GM21529 (cell line): ENCODE data around the gene POLK.
"Not testable (repeated sequence)": the region's sequence is repeated elsewhere in the genome, so short reads cannot be mapped to it uniquely, and the experiment has no call there.

ENCODE experiments used
- ATAC-seq: cut with Tn5 transposase; IDR thresholded peaks from one replicate; pipeline ENCODE4 v1.9.1; 2021; ENCODE audit not compliant: unreplicated experiment

The POLK gene

DNA sequence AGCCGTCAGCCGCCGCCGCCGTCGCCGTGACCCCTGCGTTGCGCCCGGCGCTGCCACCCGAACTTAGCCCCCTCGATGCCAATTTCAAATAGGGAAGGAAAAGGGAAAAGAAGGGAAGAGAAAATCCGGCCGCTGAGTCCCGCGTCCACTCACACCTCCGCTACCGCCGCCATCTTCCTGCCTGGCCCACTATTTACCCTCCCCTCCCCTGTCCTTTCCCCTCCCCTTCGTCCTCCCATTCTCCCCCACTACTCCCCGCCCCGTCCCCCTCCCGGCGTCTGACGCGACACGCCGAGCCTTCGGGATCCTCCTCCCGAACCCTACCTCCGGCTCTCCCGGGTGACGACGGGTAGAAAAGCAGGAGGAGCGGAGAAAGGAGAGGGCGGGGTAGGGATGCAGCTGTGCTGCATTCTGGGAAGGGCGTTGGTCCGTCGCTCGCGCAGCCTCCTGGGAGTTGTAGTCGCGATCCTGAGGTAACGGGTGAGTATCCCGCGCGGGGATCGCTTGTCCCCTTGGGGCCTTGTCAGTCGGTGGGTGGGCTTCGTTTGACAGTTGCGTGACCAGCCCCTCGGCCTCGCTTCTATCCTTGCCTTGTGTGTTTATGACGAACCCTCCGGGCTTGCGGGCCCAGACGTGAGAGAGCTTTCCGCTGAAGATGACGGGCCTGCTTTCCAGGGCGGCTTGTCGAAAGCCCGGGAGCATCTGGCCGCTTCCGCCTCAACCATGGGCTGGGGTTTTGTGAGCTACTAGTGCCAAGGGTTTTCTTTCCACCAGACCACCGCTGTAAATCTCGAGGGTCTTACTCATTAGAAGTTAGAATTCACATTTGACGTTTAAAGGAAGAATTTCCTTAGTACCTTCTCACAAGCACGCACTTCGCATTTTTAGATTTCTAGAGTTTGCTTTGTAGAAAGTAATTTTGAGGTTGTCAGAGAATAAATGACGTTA is at the start of gene POLK, which contains the start of gene CERT1:
Gene POLK, plus strand, starts transcription at position 457 of the 948 bp plus-strand sequence.
Gene CERT1, minus strand, starts transcription at position 195 of the 948 bp plus-strand sequence. CDS start 422 bp downstream, outside the sequence.
- peak; percentile 85 for ATAC-seq

DNA sequence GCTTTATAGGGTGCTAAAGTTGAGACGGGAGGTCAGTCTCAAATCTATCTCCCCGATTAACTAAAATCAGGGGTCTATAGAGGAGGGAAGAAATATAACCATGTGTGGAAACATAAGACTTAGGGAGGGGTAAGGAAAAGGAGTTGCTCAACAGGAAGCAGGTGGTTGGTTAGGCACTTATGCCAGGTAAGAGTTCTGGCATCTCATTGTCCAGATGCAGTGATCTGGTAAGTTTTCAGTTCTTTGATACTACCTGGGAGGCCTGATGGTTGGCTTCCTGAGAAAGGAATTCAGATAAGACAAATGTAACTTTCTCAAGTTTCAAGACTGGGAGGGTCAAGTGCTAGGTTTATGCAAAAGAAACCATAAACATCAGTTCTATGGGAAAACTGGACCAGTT is 48.0 kb upstream of the POLK start:
- ATAC-seq = no peak

- ATAC-seq = no peak
Observed at GRCh38 chr5:75465480-75465879, 46.2 kb upstream of the POLK start.

DNA sequence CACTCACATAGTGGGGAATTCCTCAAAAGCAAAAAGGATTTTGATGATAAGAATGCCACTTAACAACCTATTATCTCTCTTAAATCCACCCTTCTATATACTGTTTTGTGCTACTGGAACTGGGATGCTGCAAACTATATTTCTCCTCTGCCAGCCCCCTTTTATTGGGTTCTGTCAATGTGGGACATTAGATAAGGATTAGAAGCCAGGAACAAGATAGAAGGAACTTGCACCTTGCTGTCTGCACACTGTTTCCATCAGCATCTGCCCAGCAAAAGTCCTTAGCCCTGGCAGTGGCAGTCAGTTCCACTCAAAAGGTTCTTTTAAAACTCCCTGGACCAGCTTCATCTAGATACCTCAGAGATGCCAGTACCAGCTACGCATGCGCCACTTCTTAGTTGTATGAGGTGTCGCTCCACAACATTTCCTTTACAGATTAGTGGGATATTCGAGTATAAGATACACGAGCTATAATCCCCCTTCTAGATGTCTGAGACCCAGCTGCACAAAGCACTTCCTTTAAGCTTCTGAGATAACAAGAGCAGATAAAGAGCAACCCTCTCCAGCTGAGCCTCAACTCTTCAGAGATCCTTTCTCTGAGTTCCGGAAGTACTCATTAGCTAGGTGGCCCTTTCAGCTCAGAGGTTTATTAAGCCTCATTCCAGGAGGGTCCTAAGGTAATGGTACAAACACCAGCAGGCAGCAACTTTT is 45.5 kb upstream of the POLK start:
- ATAC-seq = no peak

- no peak for ATAC-seq
Observed at GRCh38 chr5:75468593-75468992, 43.1 kb upstream of the POLK start.

DNA sequence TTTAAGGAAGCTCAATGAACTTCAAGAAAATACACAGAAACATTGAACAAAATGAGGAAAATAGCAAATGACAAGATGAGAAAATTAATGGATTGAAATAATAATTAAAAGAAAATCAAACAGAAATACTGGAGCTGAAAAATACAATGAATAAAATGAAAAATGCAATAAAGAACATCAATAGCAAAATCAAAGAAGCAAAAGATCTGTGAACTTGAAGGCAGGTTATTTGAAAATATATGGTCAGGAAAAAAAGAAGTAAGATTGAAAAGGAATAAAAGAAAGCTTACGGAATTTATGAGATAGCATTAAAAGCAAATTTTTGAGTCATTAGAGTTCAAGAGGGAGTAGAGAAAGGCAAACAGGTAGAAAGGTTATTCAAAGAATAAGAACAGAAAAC is 42.7 kb upstream of the POLK start:
- ATAC-seq = no peak

DNA sequence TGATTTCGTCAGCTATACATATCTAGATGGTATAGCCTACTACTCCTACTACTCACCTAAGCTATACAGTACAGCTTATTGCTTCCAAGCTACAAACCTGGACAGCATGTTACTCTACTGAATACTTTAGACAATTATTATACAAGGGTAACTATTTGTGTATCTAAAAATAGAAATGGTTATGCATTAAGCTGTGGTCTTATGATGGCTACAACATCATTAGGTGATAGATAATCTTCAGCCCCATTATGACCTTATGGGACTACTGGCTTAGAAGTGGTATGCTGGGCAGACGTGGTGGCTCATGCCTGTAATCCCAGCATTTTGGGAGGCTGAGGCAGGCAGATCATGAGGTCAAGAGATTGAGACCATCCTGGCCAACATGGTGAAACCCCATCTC is 40.5 kb upstream of the POLK start:
- ATAC-seq = no peak

DNA sequence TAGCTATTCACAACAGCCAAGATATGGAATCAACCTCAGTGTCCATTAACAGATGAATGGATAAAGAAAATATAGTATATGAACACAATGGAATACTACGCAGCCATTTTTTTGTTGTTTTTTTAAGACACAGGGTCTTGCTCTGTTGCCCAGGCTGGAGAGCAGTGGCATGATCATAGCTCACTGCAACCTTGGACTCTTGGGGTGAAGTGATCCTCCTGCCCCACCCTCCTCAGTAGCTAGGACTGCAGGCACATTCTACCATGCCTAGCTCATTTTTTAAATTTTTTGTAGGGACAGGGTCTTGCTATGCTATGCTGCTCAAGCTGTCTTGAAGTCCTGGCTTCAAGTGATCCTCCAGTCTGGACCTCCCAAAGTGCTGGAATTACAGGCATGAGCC is 38.7 kb upstream of the POLK start:
- ATAC-seq = no peak

DNA sequence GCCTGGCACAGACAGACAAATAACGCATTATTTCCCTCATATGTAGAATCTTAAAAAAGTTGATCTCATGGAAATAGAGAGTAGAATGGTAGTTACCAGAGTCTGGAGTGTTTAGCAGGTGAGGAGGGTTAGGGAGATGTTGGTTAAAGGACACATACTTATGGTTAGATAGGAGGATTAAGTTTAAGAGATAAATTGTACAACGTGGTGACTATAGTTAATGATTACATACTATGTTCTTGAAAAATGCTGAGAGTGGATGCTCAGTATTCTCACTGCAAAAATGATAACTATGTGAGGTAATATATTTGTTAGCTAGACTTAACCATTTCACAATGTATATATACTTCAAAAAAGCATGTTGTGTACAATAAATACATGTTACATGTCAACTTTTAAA is 38.2 kb upstream of the POLK start:
- no peak for ATAC-seq

- no peak for ATAC-seq
Observed at GRCh38 chr5:75475364-75475763, 36.3 kb upstream of the POLK start.

- ATAC-seq = no peak
Observed at GRCh38 chr5:75481024-75481423, 30.7 kb upstream of the POLK start.

GRCh38 chr5:75482482-75482881 is 29.2 kb upstream of the POLK start:
- ATAC-seq = no peak

- no peak for ATAC-seq
Observed at GRCh38 chr5:75484605-75485004, 27.1 kb upstream of the POLK start.

DNA sequence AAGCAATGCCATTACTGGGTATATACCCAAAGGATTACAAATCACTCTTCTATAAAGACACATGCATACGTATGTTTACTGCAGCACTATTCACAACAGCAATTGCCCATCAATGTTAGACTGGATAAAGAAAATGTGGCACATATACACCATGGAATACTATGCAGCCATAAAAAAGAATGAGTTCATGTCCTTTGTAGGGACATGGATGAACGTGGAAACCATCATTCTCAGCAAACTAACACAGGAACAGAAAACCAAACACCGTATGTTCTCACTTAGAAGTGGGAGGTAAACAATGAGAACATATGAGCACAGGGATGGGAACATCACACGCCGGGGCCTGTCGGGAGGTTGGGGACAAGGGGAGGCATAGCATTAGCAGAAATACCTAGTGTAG is 21.8 kb upstream of the POLK start:
- not testable (repeated sequence) for ATAC-seq

DNA sequence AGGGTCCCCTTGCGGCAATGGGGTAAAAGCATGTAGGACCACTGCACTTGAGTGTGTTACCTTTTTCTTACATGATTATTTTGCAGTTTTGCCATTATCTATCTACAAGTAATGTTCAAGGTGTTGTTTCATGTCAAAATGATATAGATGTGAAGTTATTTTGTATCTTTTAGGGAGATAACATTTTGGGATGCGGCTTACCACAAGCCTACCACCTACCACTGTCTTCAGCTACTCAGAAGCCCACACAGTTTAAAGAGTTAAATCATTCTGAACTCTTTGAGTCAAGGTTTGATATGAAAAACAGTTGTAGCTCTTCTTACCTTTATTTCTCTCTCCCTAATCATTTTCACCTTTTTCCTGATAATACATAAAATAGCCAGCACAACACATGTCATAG is 20.1 kb upstream of the POLK start:
- ATAC-seq = no peak

- ATAC-seq = no peak
Observed at GRCh38 chr5:75496026-75496425, 15.7 kb upstream of the POLK start.

- ATAC-seq = no peak
Observed at GRCh38 chr5:75498208-75498777, 13.4 kb upstream of the POLK start.

DNA sequence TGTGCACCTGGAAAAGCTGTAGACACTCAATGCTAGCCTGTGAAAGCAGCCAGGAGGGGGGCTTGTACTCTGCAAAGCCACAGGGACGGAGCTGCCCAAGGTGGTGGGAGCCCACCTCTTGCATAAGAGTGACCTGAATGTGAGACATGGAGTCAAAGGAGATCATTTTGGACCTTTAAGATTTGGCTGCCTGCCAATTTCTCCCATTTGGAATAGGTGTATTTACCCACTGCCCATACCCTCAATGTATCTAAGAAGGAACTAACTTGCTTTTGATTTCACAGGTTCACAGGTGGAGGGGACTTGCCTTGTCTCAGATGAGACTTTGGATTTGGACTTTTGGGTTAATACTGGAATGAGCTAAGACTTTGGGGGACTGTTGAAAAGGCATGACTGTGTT is 12.8 kb upstream of the POLK start:
- not testable (repeated sequence) for ATAC-seq

DNA sequence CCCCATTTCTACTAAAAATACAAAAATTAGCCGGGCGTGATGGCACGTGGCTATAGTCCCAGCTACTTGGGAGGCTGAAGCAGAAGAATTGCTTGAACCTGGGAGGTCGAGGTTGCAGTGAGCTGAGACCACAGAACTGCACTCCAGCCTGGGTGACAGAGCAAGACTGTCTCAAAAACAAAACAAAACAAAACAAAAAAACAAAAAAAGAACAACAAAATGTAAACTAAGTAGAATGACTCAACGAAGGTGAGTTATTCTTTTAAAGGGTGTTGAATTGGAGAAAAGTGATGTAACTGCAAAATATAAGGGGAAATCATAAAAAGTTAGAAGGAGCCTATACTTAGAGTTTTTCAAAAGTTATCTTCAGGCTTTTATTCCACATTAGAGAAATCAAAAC is 6.6 kb upstream of the POLK start:
- not testable (repeated sequence) for ATAC-seq

GRCh38 chr5:75507841-75508240 is 3.9 kb upstream of the POLK start:
- no peak for ATAC-seq

DNA sequence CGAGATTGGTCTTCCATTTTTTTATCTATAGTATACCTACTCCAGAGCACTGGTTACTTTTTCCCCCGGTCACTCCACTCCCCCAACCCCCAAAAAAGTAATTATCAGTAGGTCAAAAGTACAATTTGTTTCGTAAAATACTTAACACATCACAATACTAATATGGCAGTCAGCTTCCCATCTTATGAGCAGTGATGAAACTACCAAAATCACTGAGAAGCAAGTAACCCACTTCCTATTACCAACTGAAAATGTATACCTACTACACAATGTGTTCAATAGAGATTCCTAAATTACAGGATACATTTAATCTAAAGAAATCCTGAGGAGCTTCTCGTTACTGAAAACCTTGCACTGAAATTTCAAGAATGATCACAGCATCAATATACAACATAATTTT is 2.1 kb upstream of the POLK start:
- no peak for ATAC-seq

GRCh38 chr5:75509956-75510355 is 1.7 kb upstream of the POLK start:
- no peak for ATAC-seq
